Bronchial epithelial cell (primary cell): Measurements from ENCODE around the gene COL5A1. TPM values are rescaled to one million over a fixed set of nuclear protein-coding genes. Genes with fewer than 3 reads are reported as not detected.

Experiments
- DNase-seq: peaks from one replicate; pipeline ENCODE4 v3.0.0-alpha.2; 2010; ENCODE audit warnings: low read depth
- FAIRE-seq: peaks from 2 replicates; lab custom pipeline; 2011; peaks lifted over from hg19 to GRCh38; lab: Jason Lieb, UNC
- H3K27me3 ChIP-seq: 2 replicates; pipeline ENCODE4 v1.5.1; 2011; ENCODE audit warnings: low read length; ENCODE audit not compliant: control insufficient read depth, insufficient read depth
- H3K36me3 ChIP-seq: 2 replicates; pipeline ENCODE4 v1.5.1; 2011; ENCODE audit warnings: low read length; ENCODE audit not compliant: control insufficient read depth, insufficient read depth
- H3K4me3 ChIP-seq: 2 replicates; pipeline ENCODE4 v1.5.1; 2011; ENCODE audit warnings: mild to moderate bottlenecking, low read depth, low read length, control low read depth
- CTCF ChIP-seq: IDR thresholded peaks from 2 replicates; pipeline ENCODE4 v1.5.1; 2011; ENCODE audit warnings: mild to moderate bottlenecking, moderate library complexity, low read length, control low read depth, inconsistent platforms; ENCODE audit not compliant: insufficient read depth, severe bottlenecking
- total RNA-seq: library from RNA; depleted of rRNA; stranded (reverse); fragments of >200 nt; gene quantifications from 2 replicates; pipeline ENCODE4 v1.2.1, GENCODE V29; 2014

Gene COL5A1
- total RNA-seq, 1 donor from 2014 or later: 6.3 TPM

GRCh38 chr9:134626069-134626423, 15.6 kb upstream of the COL5A1 start:
- no peak for DNase-seq
- Histone ChIP-seq H3K27me3 (no peaks in the 10 kb centered on the region), H3K36me3 (no peaks in the 10 kb centered on the region), H3K4me3 (no peak overlapping the region)
- FAIRE-seq: no peak
- no peak for TF ChIP-seq CTCF

- no peak for FAIRE-seq
- Histone ChIP-seq H3K4me3 (no peak overlapping the region), H3K36me3 (no peaks in the 10 kb centered on the region), H3K27me3 (no peaks in the 10 kb centered on the region)
- DNase-seq: peak; percentile 18
- TF ChIP-seq CTCF: no peak
Observed at GRCh38 chr9:134626571-134627416, 14.8 kb upstream of the COL5A1 start.

GRCh38 chr9:134627417-134628353, 13.9 kb upstream of the COL5A1 start:
- no peak for FAIRE-seq
- TF ChIP-seq CTCF: no peak
- Histone ChIP-seq H3K27me3 (no peaks in the 10 kb centered on the region), H3K36me3 (no peaks in the 10 kb centered on the region), H3K4me3 (no peak overlapping the region)
- DNase-seq: no peak

- no peaks in the 10 kb centered on the region for H3K27me3 ChIP-seq
- FAIRE-seq (no peak), DNase-seq (no peak)
- H3K36me3 ChIP-seq: no peaks in the 10 kb centered on the region
- no peak for TF ChIP-seq CTCF
- no peak overlapping the region for H3K4me3 ChIP-seq
Observed at GRCh38 chr9:134628354-134628736, 13.3 kb upstream of the COL5A1 start.

GRCh38 chr9:134629061-134629585, 12.5 kb upstream of the COL5A1 start:
- H3K4me3 ChIP-seq: no peak overlapping the region
- H3K27me3 ChIP-seq: no peaks in the 10 kb centered on the region
- FAIRE-seq (peak; percentile 80), DNase-seq (no peak)
- no peak for TF ChIP-seq CTCF
- H3K36me3 ChIP-seq: no peaks in the 10 kb centered on the region
